H9 (cell line): ENCODE data around the gene ILDR2. TPM values are rescaled to one million over a fixed set of nuclear protein-coding genes. Genes with fewer than 3 reads are reported as not detected.

Source experiments
- DNase-seq: peaks from one replicate; pipeline ENCODE4 v3.0.0-alpha.2; 2017
- H2AFZ ChIP-seq: one replicate; pipeline ENCODE4 v1.6.1; 2013; ENCODE audit warnings: mild to moderate bottlenecking, low read length, control low read depth, moderate library complexity
- H2AK5ac ChIP-seq: 2 replicates; pipeline ENCODE4 v1.6.1; 2013; ENCODE audit warnings: low read length, control low read depth, mixed read lengths; ENCODE audit not compliant: insufficient read length
- H2BK120ac ChIP-seq: one replicate; pipeline ENCODE4 v1.6.1; 2013; ENCODE audit warnings: low read depth, mild to moderate bottlenecking, low read length, control low read depth, inconsistent platforms; ENCODE audit not compliant: poor library complexity, severe bottlenecking
- H2BK12ac ChIP-seq: 2 replicates; pipeline ENCODE4 v1.6.1; 2013; ENCODE audit warnings: low read length, control low read depth, mixed read lengths, low read depth; ENCODE audit not compliant: insufficient read length
- H2BK15ac ChIP-seq: 2 replicates; pipeline ENCODE4 v1.6.1; 2013; ENCODE audit warnings: low read depth, low read length, control low read depth
- H2BK20ac ChIP-seq: one replicate; pipeline ENCODE4 v1.6.1; 2013; ENCODE audit warnings: low read depth, mild to moderate bottlenecking, low read length, control low read depth, inconsistent platforms; ENCODE audit not compliant: poor library complexity, severe bottlenecking
- H2BK5ac ChIP-seq: 2 replicates; pipeline ENCODE4 v1.6.1; 2013; ENCODE audit warnings: low read length, control low read depth, mixed read lengths; ENCODE audit not compliant: insufficient read length
- H3K14ac ChIP-seq: 2 replicates; pipeline ENCODE4 v1.6.1; 2013; ENCODE audit warnings: low read length, control low read depth; ENCODE audit not compliant: insufficient read depth
- H3K18ac ChIP-seq: 2 replicates; pipeline ENCODE4 v1.6.1; 2013; ENCODE audit warnings: low read depth, mild to moderate bottlenecking, mixed read lengths, low read length, control low read depth; ENCODE audit not compliant: insufficient read length
- H3K23ac ChIP-seq: 2 replicates; pipeline ENCODE4 v1.6.1; 2013; ENCODE audit warnings: low read length, control low read depth, mixed read lengths, low read depth; ENCODE audit not compliant: insufficient read length
- H3K23me2 ChIP-seq: 2 replicates; pipeline ENCODE4 v1.6.1; 2013; ENCODE audit warnings: low read depth, mild to moderate bottlenecking, mixed read lengths, low read length, control low read depth; ENCODE audit not compliant: insufficient read length, poor library complexity, severe bottlenecking
- H3K27ac ChIP-seq: 2 replicates; pipeline ENCODE4 v1.5.1; 2013; ENCODE audit warnings: low read length, control low read depth, mixed read lengths, low read depth; ENCODE audit not compliant: insufficient read length
- H3K27me3 ChIP-seq: 2 replicates; pipeline ENCODE4 v1.6.1; 2013; ENCODE audit warnings: low read length, control low read depth, inconsistent platforms; ENCODE audit not compliant: insufficient read depth
- H3K4ac ChIP-seq: 2 replicates; pipeline ENCODE4 v1.6.1; 2013; ENCODE audit warnings: low read depth, mild to moderate bottlenecking, control low read depth, inconsistent platforms, low read length, moderate library complexity
- H3K4me1 ChIP-seq: 2 replicates; pipeline ENCODE4 v1.6.1; 2013; ENCODE audit warnings: low read length, control low read depth, inconsistent platforms; ENCODE audit not compliant: insufficient read depth
- H3K4me2 ChIP-seq: 2 replicates; pipeline ENCODE4 v1.6.1; 2013; ENCODE audit warnings: low read length, control low read depth, mixed read lengths; ENCODE audit not compliant: insufficient read length, insufficient read depth
- H3K56ac ChIP-seq: 2 replicates; pipeline ENCODE4 v1.6.1; 2013; ENCODE audit warnings: low read depth, mild to moderate bottlenecking, mixed read lengths, low read length, control low read depth; ENCODE audit not compliant: insufficient read length
- H3K79me1 ChIP-seq: 2 replicates; pipeline ENCODE4 v1.6.1; 2013; ENCODE audit warnings: low read depth, mild to moderate bottlenecking, moderate library complexity, low read length, control low read depth, inconsistent platforms; ENCODE audit not compliant: insufficient read depth, poor library complexity, severe bottlenecking
- H3K79me2 ChIP-seq: 2 replicates; pipeline ENCODE4 v1.6.1; 2013; ENCODE audit warnings: low read length, control low read depth, inconsistent platforms; ENCODE audit not compliant: insufficient read depth
- H3K9ac ChIP-seq: 2 replicates; pipeline ENCODE4 v1.6.1; 2013; ENCODE audit warnings: low read length, control low read depth, mixed read lengths; ENCODE audit not compliant: insufficient read length; ENCODE audit errors: extremely low read depth
- H3K9me3 ChIP-seq: one replicate; pipeline ENCODE4 v1.6.1; 2013; ENCODE audit warnings: low read depth, low read length, inconsistent platforms; ENCODE audit not compliant: control insufficient read depth
- H3T11ph ChIP-seq: one replicate; pipeline ENCODE4 v1.6.1; 2013; ENCODE audit warnings: mild to moderate bottlenecking, low read length, control low read depth, inconsistent platforms
- H4K20me1 ChIP-seq: one replicate; pipeline ENCODE4 v1.6.1; 2013; ENCODE audit not compliant: control insufficient read depth, insufficient read length, insufficient read depth
- H4K5ac ChIP-seq: 2 replicates; pipeline ENCODE4 v1.6.1; 2013; ENCODE audit warnings: low read depth, mild to moderate bottlenecking, mixed read lengths, low read length, control low read depth; ENCODE audit not compliant: insufficient read length
- H4K8ac ChIP-seq: replicated peaks from 2 replicates; pipeline ENCODE4 v1.6.1; 2013; ENCODE audit warnings: low read length, control low read depth, mixed read lengths, low read depth; ENCODE audit not compliant: insufficient read length
- H4K91ac ChIP-seq: 2 replicates; pipeline ENCODE4 v1.6.1; 2013; ENCODE audit warnings: low read depth, mild to moderate bottlenecking, moderate library complexity, mixed read lengths, low read length, control low read depth; ENCODE audit not compliant: insufficient read length
- H3K27ac Mint-ChIP-seq, 3 experiments: 2 replicates in 2 of 3; 3 replicates in 1 of 3; pipeline ENCODE4 v1.8.0; 2020 to 2021; ENCODE audit warnings: mixed read lengths in 3 of 3, mild to moderate bottlenecking in 1 of 3, moderate library complexity in 1 of 3
- H3K27me3 Mint-ChIP-seq: 2 replicates; pipeline ENCODE4 v1.8.0; 2021; ENCODE audit warnings: low read depth, mild to moderate bottlenecking, moderate library complexity, mixed read lengths
- H3K36me3 Mint-ChIP-seq, 3 experiments: 2 replicates in 2 of 3; 3 replicates in 1 of 3; pipeline ENCODE4 v1.8.0; 2020 to 2021; ENCODE audit warnings: low read depth in 3 of 3, mixed read lengths in 3 of 3; ENCODE audit not compliant: insufficient read depth in 1 of 3
- H3K4me1 Mint-ChIP-seq, 2 experiments: 2 replicates each; pipeline ENCODE4 v1.8.0; 2020; ENCODE audit warnings: mixed read lengths in 2 of 2
- H3K4me3 Mint-ChIP-seq, 2 experiments: 2 replicates in 1 of 2; 3 replicates in 1 of 2; pipeline ENCODE4 v1.8.0; 2020 to 2021; ENCODE audit warnings: mild to moderate bottlenecking in 2 of 2, mixed read lengths in 2 of 2, moderate library complexity in 1 of 2
- H3K9me3 Mint-ChIP-seq, 2 experiments: 2 replicates in 1 of 2; 3 replicates in 1 of 2; pipeline ENCODE4 v1.8.0; 2020; ENCODE audit warnings: mild to moderate bottlenecking in 2 of 2, mixed read lengths in 2 of 2, moderate library complexity in 1 of 2
- WGBS: extraction: QIAGEN DNeasy Blood & Tissue Kit; methylation state at CpG from one replicate; pipeline ENCODE4 v1.1.7; 2013; ENCODE audit warnings: missing lambda C conversion rate, low lambda C conversion rate, mixed read lengths; ENCODE audit not compliant: insufficient read length; ENCODE audit errors: extremely low coverage; 5-methylcytosine and 5-hydroxymethylcytosine counted together
- total RNA-seq: library from RNA; stranded (reverse); gene quantifications from 2 replicates; pipeline ENCODE4 v1.2.1, GENCODE V29; 2021
- TF ChIP-seq, protein P1 (sequence below): fragments of 200-600 bp; sonication (generic); conservative IDR thresholded peaks from 3 replicates; pipeline ENCODE4 v1.8.0; 2021; ENCODE audit warnings: antibody characterized with exemption, mild to moderate bottlenecking

Gene ILDR2
- total RNA-seq, 1 experiment from 2014 or later, result 1.1 TPM

DNA sequence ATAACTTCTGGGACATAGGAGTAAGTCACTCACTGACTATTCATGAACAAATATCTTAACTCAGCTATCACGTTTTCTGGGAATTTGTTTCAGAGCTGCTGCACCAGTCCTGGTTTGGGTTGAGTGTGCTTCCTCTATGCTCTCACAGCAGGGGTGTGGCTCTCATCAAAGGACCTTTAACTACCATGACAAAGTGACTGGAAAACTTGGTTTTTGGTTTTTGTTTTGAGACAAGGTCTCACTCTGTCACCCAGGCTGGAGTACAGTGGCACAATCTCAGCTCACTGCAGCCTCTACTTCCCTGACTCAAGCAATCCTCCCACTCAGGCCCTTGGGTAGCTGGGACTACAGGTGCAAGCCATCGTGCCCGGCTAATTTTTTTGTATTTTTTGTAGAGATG lies 4.1 kb downstream of the ILDR2 start:
- Mint-ChIP-seq H3K36me3 (no peaks in the 10 kb centered on the region), H3K27me3 (peaks cover 76% of the 10 kb centered on the region), H3K4me3 (no peak overlapping the region), H3K9me3 (no peaks in the 10 kb centered on the region; a peak in 1 of 5 replicates), H3K4me1 (peaks cover 20% of the 10 kb centered on the region in 2 experiments), H3K27ac (no peak overlapping the region)
- Histone ChIP-seq H2AFZ (no peak overlapping the region), H2BK15ac (no peak overlapping the region), H2BK12ac (no peak overlapping the region), H3K9me3 (no peaks in the 10 kb centered on the region), H4K8ac (no peak overlapping the region), H3K18ac (no peak overlapping the region), H3K23ac (no peak overlapping the region), H2BK20ac (no peak overlapping the region), H3K23me2 (peaks cover 5% of the 10 kb centered on the region), H3K9ac (no peak overlapping the region), H3K27me3 (peaks cover 25% of the 10 kb centered on the region), H3K27ac (no peak overlapping the region), H4K5ac (no peak overlapping the region), H4K20me1 (no peaks in the 10 kb centered on the region), H3K4me2 (no peak overlapping the region), H3K4me1 (no peaks in the 10 kb centered on the region; the same call in 1 of the 2 replicates), H3K56ac (no peak overlapping the region), H3K4ac (no peak overlapping the region), H3T11ph (no peak overlapping the region), H2BK5ac (no peak overlapping the region), H2BK120ac (no peak overlapping the region), H4K91ac (no peak overlapping the region), H2AK5ac (no peak overlapping the region), H3K79me1 (no peaks in the 10 kb centered on the region), H3K79me2 (no peaks in the 10 kb centered on the region), H3K14ac (no peak overlapping the region)
- TF ChIP-seq, protein P1, sequence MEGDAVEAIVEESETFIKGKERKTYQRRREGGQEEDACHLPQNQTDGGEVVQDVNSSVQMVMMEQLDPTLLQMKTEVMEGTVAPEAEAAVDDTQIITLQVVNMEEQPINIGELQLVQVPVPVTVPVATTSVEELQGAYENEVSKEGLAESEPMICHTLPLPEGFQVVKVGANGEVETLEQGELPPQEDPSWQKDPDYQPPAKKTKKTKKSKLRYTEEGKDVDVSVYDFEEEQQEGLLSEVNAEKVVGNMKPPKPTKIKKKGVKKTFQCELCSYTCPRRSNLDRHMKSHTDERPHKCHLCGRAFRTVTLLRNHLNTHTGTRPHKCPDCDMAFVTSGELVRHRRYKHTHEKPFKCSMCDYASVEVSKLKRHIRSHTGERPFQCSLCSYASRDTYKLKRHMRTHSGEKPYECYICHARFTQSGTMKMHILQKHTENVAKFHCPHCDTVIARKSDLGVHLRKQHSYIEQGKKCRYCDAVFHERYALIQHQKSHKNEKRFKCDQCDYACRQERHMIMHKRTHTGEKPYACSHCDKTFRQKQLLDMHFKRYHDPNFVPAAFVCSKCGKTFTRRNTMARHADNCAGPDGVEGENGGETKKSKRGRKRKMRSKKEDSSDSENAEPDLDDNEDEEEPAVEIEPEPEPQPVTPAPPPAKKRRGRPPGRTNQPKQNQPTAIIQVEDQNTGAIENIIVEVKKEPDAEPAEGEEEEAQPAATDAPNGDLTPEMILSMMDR, result no peak
- no peak for DNase-seq
- WGBS, result no CpG with 5 or more reads among the region's 3 CpGs
